ENCODE data around the gene LEMD3.

DNA sequence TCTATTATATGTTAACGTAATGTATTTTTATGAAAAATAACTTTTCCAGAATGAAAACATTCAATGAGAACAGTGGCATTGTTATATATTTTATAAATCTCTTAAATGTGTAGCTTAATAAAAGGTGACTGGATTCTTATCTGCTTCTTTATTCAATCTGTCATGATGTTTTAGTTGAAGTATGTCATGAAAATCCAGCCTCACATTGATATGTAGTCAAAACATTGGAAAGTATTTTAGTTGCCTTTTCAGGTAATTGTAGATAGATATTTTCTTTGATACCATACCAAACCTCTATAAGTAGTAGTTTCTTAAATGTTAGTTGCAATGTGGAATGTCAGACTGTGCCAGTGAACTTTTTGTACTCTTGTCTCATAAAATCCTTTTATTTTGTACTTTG is 67.8 kb downstream of the LEMD3 start:
- TF ChIP-seq, protein P1, sequence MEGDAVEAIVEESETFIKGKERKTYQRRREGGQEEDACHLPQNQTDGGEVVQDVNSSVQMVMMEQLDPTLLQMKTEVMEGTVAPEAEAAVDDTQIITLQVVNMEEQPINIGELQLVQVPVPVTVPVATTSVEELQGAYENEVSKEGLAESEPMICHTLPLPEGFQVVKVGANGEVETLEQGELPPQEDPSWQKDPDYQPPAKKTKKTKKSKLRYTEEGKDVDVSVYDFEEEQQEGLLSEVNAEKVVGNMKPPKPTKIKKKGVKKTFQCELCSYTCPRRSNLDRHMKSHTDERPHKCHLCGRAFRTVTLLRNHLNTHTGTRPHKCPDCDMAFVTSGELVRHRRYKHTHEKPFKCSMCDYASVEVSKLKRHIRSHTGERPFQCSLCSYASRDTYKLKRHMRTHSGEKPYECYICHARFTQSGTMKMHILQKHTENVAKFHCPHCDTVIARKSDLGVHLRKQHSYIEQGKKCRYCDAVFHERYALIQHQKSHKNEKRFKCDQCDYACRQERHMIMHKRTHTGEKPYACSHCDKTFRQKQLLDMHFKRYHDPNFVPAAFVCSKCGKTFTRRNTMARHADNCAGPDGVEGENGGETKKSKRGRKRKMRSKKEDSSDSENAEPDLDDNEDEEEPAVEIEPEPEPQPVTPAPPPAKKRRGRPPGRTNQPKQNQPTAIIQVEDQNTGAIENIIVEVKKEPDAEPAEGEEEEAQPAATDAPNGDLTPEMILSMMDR (IDR thresholded peaks at IDR 0.05) = no peak
- TF ChIP-seq POLR2A (IDR thresholded peaks at IDR 0.05) = no peak

Data from esophagus squamous epithelium (tissue), 4 donors.